Right lobe of liver (tissue), 4 donors: Measurements from ENCODE around the gene OR10A2.

Experiments
- POLR2A ChIP-seq: fragments of 450-650 bp; IDR thresholded peaks from one replicate; pipeline ENCODE4 v1.6.1; 2017; ENCODE audit warnings: antibody characterized with exemption, mild to moderate bottlenecking
- TF ChIP-seq, protein P1 (sequence below), 4 donors: fragments of 200-600 bp in 3 of 4; fragments of 450-650 bp in 1 of 4; IDR thresholded peaks; one replicate each; pipeline versions ENCODE4 v1.5.1 to v1.8.0; 2016 to 2022; ENCODE audit warnings: antibody characterized with exemption in 4 of 4, mild to moderate bottlenecking in 2 of 4
- donor health status: DM: no; HTN: no; CAD: no.
- donor health status: DM: no; HTN: no; CAD: no.
- donor health status: DM: no; HTN: yes; CAD: no.

GRCh38 chr11:6856871-6857270 is 6.0 kb upstream of the OR10A2 start:
- TF ChIP-seq, protein P1, sequence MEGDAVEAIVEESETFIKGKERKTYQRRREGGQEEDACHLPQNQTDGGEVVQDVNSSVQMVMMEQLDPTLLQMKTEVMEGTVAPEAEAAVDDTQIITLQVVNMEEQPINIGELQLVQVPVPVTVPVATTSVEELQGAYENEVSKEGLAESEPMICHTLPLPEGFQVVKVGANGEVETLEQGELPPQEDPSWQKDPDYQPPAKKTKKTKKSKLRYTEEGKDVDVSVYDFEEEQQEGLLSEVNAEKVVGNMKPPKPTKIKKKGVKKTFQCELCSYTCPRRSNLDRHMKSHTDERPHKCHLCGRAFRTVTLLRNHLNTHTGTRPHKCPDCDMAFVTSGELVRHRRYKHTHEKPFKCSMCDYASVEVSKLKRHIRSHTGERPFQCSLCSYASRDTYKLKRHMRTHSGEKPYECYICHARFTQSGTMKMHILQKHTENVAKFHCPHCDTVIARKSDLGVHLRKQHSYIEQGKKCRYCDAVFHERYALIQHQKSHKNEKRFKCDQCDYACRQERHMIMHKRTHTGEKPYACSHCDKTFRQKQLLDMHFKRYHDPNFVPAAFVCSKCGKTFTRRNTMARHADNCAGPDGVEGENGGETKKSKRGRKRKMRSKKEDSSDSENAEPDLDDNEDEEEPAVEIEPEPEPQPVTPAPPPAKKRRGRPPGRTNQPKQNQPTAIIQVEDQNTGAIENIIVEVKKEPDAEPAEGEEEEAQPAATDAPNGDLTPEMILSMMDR (IDR thresholded peaks at IDR 0.05) = no peak
- TF ChIP-seq POLR2A = no peak
